Heart left ventricle (tissue), 13 donors: ENCODE measurements around the gene SMOC2.

Source experiments
- CTCF ChIP-seq, 12 donors: fragments of 200-600 bp; sonication (generic) in 4 of 12; IDR thresholded peaks; one replicate each; pipeline versions ENCODE4 v1.5.0 to v1.8.0; 2018 to 2022; ENCODE audit warnings: antibody characterized with exemption in 12 of 12, mild to moderate bottlenecking in 5 of 12
- POLR2A ChIP-seq, 2 donors: fragments of 450-650 bp; IDR thresholded peaks; one replicate each; pipeline ENCODE4 v1.6.1; 2017; ENCODE audit warnings: antibody characterized with exemption in 2 of 2, mild to moderate bottlenecking in 2 of 2, moderate library complexity in 2 of 2
- donor health status: ischemic (EF 13 %, LVEDD 7.1; RV severe dilation, severe dysfunction).
- donor health status: DM: no; HTN: yes; CAD: no.
- donor health status: DM: no; HTN: no; CAD: no.
- donor health status: ischemic (EF 25% LVEDD 6.9; RV normal size, moderate dysfunction).
- donor health status: ischemic (EF 25% LVEDD 5.7; RV mildly dilated, moderate dysfunction).
- donor health status: ischemic (EF 35%, LVEDD 5.7; RV mildly dilated, moderate dysfunction).
- donor health status: nonischemic (EF 11% LVEDD 7.7; RV severe dilation, severe dysfunction).
- donor health status: DM: yes; HTN: yes; CAD: no.
- donor health status: PGD.
- donor health status: ischemic (EF 29% LVEDD 5.4; RV normal size, mild dysfunction).
- donor health status: nonischemic (EF 23%, LVEDD 6.1; RV moderate dilation, normal function).

- TF ChIP-seq CTCF (IDR thresholded peaks at IDR 0.05) (no peak), POLR2A (IDR thresholded peaks at IDR 0.05) (no peak)
Measured at GRCh38 chr6:168589275-168589674, 148.3 kb downstream of the SMOC2 start.
